Fibroblast of the aortic adventitia (primary cell): Measurements from ENCODE around the gene DMD. TPM values are rescaled to one million over a fixed set of nuclear protein-coding genes. Genes with fewer than 3 reads are reported as not detected.

ENCODE experiments used
- DNase-seq: peaks from one replicate; pipeline ENCODE4 v3.0.0-alpha.2; 2010; ENCODE audit warnings: low read depth
- H3K4me3 ChIP-seq: 2 replicates; pipeline ENCODE4 v1.5.1; 2011; ENCODE audit warnings: low read depth, mild to moderate bottlenecking, control low read depth, low read length, moderate library complexity
- total RNA-seq: library from RNA; depleted of rRNA; stranded (reverse); fragments of >200 nt; gene quantifications from 2 replicates; pipeline ENCODE4 v1.2.3, GENCODE V29; 2012; ENCODE audit warnings: low replicate concordance
- TF ChIP-seq, protein P1 (sequence below): IDR thresholded peaks from 2 replicates; pipeline ENCODE4 v1.5.1; 2011; ENCODE audit warnings: mild to moderate bottlenecking, low read length, control low read depth, inconsistent platforms; ENCODE audit not compliant: insufficient read depth

The DMD gene
- total RNA-seq, 1 donor = 10.3 TPM

DNA sequence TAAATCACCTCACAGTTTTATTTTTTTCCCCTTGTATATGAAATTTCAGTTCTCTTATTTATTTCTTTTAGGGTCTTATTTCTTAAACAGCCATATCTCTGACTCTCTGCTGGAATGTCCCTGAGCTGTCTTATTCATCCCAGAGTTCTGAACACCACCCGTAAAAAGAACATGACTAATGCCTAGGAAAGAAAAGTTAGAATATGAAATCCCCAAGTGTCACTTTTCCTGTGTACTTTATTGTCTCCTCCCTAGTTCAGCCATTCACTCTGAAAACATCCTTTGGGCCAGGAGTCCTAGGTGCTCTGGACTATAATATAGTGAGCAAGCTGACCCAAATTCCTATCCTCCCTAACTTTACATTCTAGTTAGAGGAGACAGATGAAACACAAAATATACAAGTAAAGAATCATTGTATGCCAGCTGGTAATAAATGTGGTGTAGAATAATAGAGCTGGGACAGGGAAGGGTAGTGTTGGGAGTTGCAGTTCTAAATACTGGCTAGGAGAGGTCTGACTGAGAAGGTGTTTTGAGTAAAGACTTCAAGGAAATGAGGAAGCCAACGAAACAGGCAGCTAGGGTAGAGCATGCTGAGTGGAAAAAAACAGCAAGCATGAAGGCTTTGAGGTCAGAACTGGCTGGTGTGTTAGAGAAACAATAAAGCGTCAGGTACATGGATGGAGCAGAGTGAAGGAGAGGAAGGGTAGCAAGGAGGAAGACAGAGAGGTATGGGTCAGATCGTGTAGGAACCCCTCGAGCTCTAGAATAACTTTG, 2098.9 kb downstream of the DMD start:
- TF ChIP-seq, protein P1, sequence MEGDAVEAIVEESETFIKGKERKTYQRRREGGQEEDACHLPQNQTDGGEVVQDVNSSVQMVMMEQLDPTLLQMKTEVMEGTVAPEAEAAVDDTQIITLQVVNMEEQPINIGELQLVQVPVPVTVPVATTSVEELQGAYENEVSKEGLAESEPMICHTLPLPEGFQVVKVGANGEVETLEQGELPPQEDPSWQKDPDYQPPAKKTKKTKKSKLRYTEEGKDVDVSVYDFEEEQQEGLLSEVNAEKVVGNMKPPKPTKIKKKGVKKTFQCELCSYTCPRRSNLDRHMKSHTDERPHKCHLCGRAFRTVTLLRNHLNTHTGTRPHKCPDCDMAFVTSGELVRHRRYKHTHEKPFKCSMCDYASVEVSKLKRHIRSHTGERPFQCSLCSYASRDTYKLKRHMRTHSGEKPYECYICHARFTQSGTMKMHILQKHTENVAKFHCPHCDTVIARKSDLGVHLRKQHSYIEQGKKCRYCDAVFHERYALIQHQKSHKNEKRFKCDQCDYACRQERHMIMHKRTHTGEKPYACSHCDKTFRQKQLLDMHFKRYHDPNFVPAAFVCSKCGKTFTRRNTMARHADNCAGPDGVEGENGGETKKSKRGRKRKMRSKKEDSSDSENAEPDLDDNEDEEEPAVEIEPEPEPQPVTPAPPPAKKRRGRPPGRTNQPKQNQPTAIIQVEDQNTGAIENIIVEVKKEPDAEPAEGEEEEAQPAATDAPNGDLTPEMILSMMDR = no peak
- DNase-seq = no peak
- H3K4me3 ChIP-seq = no peak overlapping the region

DNA sequence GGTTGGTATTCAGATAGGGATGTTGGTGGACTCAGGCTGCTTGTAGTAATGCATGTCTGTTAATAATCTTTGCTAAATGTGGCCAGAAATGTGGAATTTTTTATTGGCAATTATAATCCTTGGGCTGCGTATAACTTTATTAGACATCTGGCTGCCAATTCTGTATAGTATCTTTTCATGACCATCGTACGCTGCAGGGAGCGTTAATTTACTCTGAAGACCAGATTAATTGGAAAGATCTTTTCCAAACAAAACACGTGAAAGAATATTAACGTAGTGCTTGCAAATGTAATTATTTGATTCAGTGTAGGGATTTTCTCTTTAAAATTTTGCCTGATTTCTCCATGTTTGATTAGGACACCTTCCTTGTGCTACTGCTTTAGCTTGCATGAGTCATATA, 2100.7 kb downstream of the DMD start:
- DNase-seq = no peak
- TF ChIP-seq, protein P1 = no peak
- H3K4me3 ChIP-seq = no peak overlapping the region

DNA sequence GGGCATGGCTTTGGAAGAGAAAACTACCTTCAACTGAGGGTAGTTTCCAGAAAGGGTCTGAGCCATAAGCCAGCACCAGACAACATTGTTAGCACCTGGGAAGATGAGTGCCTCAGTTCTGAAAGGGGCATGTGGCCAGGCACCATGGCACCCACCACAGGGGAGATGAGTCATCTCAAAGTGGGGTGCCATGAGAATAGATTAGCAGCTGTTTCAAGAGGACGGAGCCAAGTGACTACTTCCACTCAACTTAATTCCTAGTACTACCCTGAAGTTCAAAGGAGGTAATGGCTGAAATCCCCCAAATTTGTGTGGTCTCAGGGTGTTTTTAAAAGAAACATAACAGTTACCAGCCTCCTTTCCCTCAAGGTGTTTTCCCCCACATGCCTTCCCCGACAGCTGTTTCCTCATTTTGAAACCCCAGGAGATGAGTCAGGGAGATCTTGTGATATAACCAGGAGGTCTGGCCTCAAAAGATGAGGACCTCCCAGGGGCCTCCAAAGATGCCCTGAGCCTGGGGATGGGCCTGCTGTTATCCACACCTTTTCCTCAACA, 2111.7 kb downstream of the DMD start:
- TF ChIP-seq, protein P1 = no peak
- no peak overlapping the region for H3K4me3 ChIP-seq

DNA sequence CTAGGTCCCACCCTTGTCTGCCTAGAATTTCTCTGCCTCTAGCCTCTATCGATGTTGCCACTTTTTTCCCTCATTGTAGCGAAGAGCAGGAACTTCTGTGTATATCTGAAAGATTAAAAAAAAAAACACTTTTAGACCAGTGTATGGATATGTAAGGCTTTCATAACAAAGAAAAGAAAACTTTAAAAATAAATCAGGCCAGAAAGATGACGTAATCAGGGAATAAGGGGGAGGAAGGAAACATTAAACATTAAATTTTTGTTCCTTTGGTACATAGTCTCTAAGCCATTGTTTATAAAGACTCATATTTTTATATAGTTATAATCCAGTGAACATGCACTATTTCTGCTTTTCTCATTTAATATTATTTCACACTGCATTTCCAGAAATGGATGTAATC, 2113.3 kb downstream of the DMD start:
- DNase-seq = no peak
- TF ChIP-seq, protein P1 = no peak
- H3K4me3 ChIP-seq = no peak overlapping the region

More for the DNA sequence above, 2111.7 kb downstream of the DMD start:
- no peak for DNase-seq

DNA sequence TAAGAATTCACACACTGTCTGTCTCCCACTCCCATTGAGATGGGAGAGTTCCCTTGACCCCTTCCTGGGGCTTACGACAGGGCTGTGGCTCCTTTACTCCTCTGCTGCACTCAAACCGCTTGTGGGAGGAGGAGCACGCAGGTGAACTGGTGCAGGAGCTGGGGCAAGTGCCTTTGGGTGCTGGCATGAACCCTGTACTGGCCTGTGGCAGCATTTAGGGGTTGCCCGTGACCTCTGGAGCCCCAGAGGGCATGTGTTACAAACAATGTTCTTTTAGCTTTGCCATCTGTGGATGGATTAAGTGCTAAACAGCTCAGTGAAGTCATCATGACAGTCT, 2117.7 kb downstream of the DMD start:
- no peak overlapping the region for H3K4me3 ChIP-seq
- TF ChIP-seq, protein P1 = no peak
- DNase-seq = no peak

DNA sequence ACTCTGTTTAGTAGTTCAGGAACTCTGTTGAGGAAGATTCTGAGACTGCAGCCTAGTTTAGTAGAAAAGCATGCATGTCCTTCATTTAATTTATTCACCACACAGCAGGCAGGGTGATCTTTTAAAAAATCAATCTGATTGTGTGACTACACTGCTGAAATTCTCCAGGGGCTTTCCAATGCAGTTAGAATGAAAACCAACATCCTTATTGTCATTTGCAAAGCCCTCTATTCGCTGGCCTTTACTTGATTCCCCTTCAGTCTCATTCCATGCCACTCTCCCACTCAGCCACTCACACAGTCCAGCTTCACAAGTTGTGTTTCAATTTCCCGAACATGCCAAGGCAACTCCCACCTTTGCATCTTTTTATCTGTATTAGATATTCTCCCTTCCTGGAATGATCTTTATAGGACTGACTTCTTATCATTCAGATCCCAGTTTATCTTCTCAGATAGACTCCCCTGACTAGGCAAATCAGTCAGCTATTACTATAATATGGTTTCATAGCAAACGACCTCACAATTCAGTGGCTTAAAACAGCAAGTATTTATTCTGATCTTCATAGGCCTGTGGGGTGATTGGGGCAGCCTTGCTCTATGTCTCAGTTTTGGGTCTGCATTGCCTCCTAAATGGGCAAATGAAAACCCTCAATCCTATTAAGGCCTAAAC, 2118.2 kb downstream of the DMD start:
- TF ChIP-seq, protein P1 = no peak
- DNase-seq = no peak
- no peak overlapping the region for H3K4me3 ChIP-seq
